Skin of body (tissue), 2 donors: ENCODE data around the gene SC5D. TPM values are rescaled to one million over a fixed set of nuclear protein-coding genes. Genes with fewer than 3 reads are reported as not detected.
A peak's percentile ranks its signal among the peaks of the same experiment; 100 is the strongest.

Experiments
- DNase-seq: peaks from one replicate; lab custom pipeline; 2025; lab: John Stamatoyannopoulos, UW
- total RNA-seq: library from RNA; depleted of rRNA; stranded (reverse); fragments of >200 nt; gene quantifications from one replicate; pipeline ENCODE4 v1.2.3, GENCODE V29; 2014

SC5D gene, protein sequence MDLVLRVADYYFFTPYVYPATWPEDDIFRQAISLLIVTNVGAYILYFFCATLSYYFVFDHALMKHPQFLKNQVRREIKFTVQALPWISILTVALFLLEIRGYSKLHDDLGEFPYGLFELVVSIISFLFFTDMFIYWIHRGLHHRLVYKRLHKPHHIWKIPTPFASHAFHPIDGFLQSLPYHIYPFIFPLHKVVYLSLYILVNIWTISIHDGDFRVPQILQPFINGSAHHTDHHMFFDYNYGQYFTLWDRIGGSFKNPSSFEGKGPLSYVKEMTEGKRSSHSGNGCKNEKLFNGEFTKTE
- total RNA-seq = 53.8 TPM

DNA sequence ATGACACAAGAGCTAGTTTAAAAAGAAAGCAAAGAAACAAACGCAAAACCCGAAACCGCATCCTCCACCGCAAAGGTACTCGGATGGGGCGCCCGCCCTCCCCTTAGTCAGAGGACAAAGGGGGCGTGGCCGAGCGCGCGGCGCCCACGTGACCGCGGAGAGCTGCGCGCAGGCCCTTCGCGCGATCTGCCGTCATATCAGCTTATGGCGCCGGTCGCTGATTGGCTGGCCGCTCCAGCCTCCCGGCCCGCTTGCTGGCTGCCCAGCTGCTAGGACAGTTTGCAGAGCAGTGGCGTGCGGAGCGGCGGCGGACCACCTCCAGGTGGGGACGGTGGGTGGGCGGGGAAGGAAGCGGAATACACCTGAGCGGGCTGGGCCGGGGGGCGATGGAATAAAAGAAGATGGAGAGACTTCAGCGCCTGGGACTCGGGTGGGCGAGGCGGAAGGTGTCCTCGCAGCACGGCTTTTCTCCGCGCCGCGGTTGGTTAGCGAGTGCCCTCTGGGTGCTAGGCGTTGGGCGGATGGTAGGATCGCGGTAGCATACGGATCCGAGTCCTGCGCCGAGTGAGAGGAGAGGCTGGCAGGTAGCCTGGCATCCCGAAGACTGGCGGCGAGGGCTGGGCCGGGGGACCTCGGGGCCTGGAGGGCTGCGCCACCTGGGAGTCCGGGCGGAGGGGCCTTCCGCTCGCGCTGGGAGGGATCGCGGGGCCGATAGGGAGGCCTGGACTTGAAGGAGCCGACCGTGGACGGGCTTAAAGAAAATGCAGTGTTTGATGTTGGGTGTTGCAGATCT lies at the start of gene SC5D:
TSS of gene SC5D (plus strand) at position 277 of the 793 bp plus-strand sequence. CDS start 10,605 bp downstream, outside the sequence.
- DNase-seq = peak; percentile 90

- DNase-seq = no peak
These were observed 47.7 kb upstream of the SC5D start for GRCh38 chr11:121244884-121245283.

- no peak for DNase-seq
These were observed 46.4 kb upstream of the SC5D start for GRCh38 chr11:121246021-121246768.

DNA sequence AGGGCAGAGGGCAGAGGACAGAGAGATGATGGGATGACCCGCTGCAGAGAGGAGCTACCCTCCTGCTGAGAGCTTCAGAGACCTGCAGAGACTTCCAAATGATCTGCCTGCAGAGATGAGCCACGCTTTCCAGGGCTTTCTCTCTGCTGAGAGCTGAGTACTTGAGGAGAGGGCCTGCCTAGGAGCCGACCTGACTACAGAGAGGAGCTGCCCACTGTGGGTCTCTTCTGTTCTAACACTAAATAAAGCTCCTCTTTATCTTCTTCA lies 45.9 kb upstream of the SC5D start:
- DNase-seq = no peak

- no peak for DNase-seq
These were observed 44.1 kb upstream of the SC5D start for GRCh38 chr11:121248496-121248895.

- DNase-seq = no peak
These were observed 43.4 kb upstream of the SC5D start for GRCh38 chr11:121249039-121249663.

DNA sequence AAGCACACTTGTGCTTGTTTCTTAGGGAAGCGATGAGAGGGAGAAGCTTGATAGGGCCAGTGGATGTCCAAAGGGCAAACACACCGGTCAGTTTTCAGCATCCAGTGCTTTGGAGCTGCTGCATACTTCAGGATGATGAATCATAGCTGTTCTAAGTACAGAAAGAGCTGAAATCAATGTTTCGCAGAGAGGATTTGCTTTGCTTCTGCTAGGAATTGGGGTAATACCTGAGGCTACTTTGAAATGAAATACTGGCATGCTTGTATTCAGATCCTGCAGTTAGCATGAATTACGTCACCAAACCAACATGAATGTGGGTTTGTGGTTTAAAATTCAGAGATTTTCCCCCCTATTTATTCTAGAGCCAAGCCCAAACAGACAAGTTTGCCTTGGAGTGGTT lies 41.7 kb upstream of the SC5D start:
- DNase-seq = no peak

GRCh38 chr11:121253951-121254350 lies 38.6 kb upstream of the SC5D start:
- no peak for DNase-seq

DNA sequence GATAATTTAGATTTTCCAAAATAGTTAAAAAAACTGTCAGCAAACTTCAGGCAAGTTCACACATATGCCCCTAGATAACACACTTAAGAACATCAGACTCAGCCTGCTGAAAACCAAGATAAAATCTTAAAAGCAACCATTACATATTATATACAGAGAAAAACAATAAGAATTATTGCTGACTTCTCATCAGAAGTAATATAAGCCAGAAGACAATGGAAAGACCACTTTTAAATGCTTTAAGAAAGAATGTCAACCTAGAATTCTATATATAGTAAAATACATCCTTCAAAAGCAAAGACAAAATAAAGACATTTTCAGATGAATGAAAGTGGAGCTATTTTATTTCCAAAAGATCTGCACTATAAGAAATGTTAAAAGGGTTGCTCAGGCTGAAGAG lies 37.8 kb upstream of the SC5D start:
- DNase-seq = no peak

DNA sequence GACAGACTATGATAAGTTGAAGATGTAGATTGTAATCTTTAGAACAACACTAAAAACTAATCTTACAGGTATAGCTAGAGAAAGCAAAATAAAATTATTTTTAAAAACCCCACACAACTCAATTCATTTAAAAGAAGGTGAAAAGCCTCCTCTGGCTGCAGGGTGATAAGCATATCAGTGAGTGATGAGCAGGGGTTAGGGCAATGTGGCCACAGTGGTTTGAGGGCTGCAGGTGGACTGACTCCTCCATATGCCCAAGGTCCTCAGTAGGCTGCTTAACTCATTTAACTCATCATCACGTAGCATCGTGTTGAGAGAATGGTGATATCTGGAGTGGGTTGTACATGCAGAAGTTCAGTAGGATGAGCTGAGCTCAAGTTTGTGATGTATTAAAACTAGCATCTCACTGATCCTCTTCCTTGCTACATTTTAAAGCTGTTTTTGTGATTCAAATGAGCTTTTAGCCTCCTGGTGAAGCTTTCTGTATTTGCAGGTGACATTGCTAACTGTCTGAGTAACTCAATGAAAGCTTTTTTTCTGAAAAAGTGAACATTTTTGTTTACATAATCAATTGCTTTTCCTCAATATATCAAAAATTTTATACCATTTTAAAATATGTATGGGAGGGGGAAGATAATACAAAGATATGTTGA lies 37.0 kb upstream of the SC5D start:
- DNase-seq = no peak

GRCh38 chr11:121257289-121257688 lies 35.3 kb upstream of the SC5D start:
- no peak for DNase-seq

DNA sequence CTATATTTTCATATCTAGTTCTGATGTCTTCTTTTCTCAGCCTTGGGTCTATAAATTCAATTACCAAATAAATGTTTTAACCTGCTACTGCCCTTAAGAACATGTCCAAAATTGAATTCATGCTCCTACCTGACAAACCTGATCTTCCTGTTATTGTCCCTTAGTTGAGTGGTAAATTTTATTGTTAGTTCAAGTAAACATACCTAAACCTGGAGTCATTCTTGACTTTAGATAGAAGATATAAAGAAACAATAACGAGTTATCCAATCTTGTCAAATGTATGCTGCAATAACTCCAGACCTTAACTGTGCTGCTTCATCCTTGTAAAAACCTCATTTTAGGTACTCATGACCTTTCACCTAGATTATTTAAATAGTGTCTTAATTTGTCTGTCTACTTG lies 34.6 kb upstream of the SC5D start:
- no peak for DNase-seq

- DNase-seq = no peak
These were observed 27.0 kb upstream of the SC5D start for GRCh38 chr11:121265586-121265985.

- no peak for DNase-seq
These were observed 24.0 kb upstream of the SC5D start for GRCh38 chr11:121268581-121268980.

DNA sequence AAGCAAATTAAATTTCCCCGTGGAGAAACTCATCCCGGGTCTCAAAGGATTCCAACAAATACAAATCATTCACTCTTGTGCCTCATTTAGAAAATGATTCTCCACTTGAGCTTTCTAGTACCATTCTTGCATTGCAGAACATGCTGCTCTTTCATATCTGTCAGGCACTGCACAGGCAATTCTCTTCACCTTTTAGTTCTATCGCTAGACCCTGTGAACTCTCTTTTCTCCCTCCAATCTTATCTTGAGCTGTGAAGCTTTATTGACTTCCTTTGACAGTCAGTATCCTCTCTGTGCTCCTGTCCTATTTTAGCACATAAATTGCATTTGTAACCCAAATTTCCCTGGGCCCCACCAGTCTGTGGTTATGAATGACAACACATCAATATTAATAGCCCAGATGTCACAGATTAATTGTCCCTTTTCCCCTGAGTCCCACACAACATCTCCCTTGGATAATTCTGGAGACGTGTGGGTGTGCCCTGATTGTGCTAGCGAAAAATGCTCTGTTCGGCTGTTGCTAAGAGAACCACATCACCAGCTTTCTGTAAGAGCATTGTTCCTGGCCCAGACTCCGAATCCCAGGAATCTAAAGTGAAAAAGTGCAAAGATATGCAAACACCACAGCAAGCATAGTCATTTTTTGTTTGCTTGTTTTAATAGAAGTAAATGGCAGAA lies 22.4 kb upstream of the SC5D start:
- no peak for DNase-seq

GRCh38 chr11:121274332-121274991 lies 18.1 kb upstream of the SC5D start:
- no peak for DNase-seq

DNA sequence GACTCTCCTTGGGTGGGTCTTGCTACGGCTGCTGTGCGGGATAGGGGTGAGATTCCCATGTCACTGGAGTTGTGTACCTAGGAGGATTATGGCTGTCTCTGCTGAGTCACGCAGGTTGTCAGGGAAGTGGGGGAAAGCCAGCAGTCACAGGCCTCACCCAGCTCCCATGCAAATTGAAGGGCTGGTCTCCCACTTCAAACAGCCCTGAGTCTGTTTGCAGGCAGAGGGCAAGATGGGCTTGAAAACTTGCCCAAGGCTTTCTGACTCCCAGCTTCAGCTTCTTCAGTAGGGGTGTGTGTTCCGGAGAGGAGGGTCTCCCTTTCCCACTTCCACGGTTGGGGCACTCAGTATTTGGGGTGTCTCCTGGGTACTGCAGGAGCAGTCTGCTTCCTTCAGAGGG lies 10.9 kb upstream of the SC5D start:
- DNase-seq = no peak

GRCh38 chr11:121282386-121282785 lies 10.2 kb upstream of the SC5D start:
- DNase-seq = no peak

DNA sequence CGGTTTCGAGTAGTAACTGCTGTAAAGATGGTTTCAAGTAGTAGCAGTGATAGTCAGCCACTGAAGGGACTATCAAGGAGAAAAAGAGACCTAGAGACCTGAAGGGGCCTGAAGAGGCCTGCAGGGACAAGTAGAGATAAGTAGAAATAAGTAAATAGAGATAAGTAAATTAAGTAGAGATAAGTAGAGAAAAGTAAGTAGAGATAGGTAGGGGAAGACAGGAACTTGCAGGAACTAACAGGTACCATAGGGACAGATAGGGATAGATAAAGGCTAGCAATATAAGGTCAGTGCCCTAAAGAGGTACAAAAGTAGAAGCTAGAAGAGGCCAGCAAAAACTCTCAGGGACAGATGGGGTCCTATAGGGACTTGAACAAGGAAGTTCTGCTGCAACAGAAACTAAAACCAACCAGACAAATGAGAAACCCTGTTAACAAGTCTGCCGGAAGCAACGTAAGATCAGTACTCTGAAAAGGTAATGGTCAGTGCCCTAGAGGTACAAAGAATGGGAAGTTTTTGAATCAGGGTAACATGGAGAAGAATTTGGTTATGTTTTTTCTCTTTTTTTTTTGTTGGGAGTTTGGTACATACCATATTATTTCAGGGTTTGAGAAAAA lies 9.6 kb upstream of the SC5D start:
- DNase-seq = no peak

DNA sequence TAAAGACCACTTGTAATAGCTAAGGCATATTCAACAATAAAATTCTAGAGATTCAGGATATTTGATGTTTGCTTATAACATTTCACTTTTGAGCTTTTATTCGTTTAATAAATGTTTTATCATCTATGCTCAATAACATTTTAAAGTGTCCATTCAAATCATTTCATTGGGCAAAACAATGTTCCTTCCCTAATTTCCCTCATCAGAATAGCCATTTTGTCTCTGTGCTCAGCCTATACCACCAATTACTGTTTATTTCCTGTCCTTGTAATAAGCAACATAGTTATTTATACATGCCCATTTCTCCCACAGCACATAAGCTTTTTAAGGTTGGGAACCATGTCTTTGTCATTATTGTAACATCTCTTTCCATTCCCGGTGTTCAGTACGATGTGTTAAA lies 1.3 kb upstream of the SC5D start:
- DNase-seq = no peak
